Activated T-helper 1 cell treated with anti-CD3 and anti-CD28 coated beads, Interleukin-12 subunit alpha, Interleukin-12 subunit beta, Interleukin-2, Interleukin-4 antibody, amounts not matched to agents 30 ng/mL and 10 ng/mL and 1 ng/mL, durations not matched to agents 14 hours and 24 hours and 36 hours (primary cell): Measurements from ENCODE around the gene LYZ. TPM values are rescaled to one million over a fixed set of nuclear protein-coding genes. Genes with fewer than 3 reads are reported as not detected.

ENCODE experiments used
- total RNA-seq: library from RNA; stranded (reverse); gene quantifications from 2 replicates; pipeline ENCODE4 v1.2.3, GENCODE V29; 2022

The LYZ gene
- total RNA-seq, 1 donor from 2014 or later = not detected

Other genes starting within 250 kb of the LYZ start
- gene CPSF6, start 108.8 kb upstream of the LYZ start, total RNA-seq = 114 and 115 TPM in 2 replicates
- 45.2 and 47.2 TPM in 2 replicates for gene YEATS4, start 11.4 kb downstream of the LYZ start, total RNA-seq
- 13.1 and 13.7 TPM in 2 replicates for gene FRS2, start 122.0 kb downstream of the LYZ start, total RNA-seq
- 442 and 447 TPM in 2 replicates for gene CCT2, start 237.1 kb downstream of the LYZ start, total RNA-seq